Hepatocyte (in vitro differentiated cells): ENCODE measurements around the gene SBK3. TPM values are rescaled to one million over a fixed set of nuclear protein-coding genes. Genes with fewer than 3 reads are reported as not detected.

Experiments
- DNase-seq: peaks from one replicate; pipeline ENCODE4 v3.0.0-alpha.2; 2016; ENCODE audit warnings: low spot score
- H2AFZ ChIP-seq: fragments of 200-600 bp; sonication (generic); 2 replicates; pipeline ENCODE4 v1.6.0; 2016; ENCODE audit warnings: antibody characterized with exemption, mild to moderate bottlenecking
- H3K27ac ChIP-seq: fragments of 200-600 bp; sonication (generic); 2 replicates; pipeline ENCODE4 v1.5.1; 2016; ENCODE audit warnings: mild to moderate bottlenecking
- H3K27me3 ChIP-seq: fragments of 200-600 bp; sonication (generic); 2 replicates; pipeline ENCODE4 v1.6.1; 2016
- H3K36me3 ChIP-seq: fragments of 200-600 bp; sonication (generic); replicated peaks from 2 replicates; pipeline ENCODE4 v1.5.1; 2016; ENCODE audit warnings: low read depth; ENCODE audit not compliant: insufficient read depth
- H3K4me1 ChIP-seq: fragments of 200-600 bp; sonication (generic); 2 replicates; pipeline ENCODE4 v1.5.1; 2016; ENCODE audit warnings: mild to moderate bottlenecking, moderate library complexity; ENCODE audit not compliant: insufficient read depth
- H3K4me2 ChIP-seq: fragments of 200-600 bp; sonication (generic); 2 replicates; pipeline ENCODE4 v1.6.0; 2016
- H3K4me3 ChIP-seq: fragments of 200-600 bp; sonication (generic); 2 replicates; pipeline ENCODE4 v1.5.1; 2016; ENCODE audit warnings: mild to moderate bottlenecking
- H3K79me2 ChIP-seq: fragments of 200-600 bp; sonication (generic); 2 replicates; pipeline ENCODE4 v1.6.0; 2017; ENCODE audit warnings: mild to moderate bottlenecking
- H3K9me2 ChIP-seq: fragments of 200-600 bp; sonication (generic); replicated peaks from 2 replicates; pipeline ENCODE4 v1.6.0; 2017; ENCODE audit warnings: mild to moderate bottlenecking; ENCODE audit not compliant: insufficient read depth
- H3K9me3 ChIP-seq: fragments of 200-600 bp; sonication (generic); 2 replicates; pipeline ENCODE4 v1.5.1; 2016; ENCODE audit warnings: low read depth, mild to moderate bottlenecking
- H4K20me1 ChIP-seq: fragments of 200-600 bp; sonication (generic); 2 replicates; pipeline ENCODE4 v1.6.0; 2016; ENCODE audit warnings: mild to moderate bottlenecking; ENCODE audit not compliant: insufficient read depth, poor library complexity, severe bottlenecking
- EZH2 ChIP-seq: fragments of 200-600 bp; sonication (generic); IDR thresholded peaks from 2 replicates; pipeline ENCODE4 v1.6.1; 2016; ENCODE audit warnings: antibody characterized with exemption, mild to moderate bottlenecking, borderline replicate concordance
- EZH2phosphoT487 ChIP-seq: fragments of 200-600 bp; sonication (generic); IDR thresholded peaks from one replicate; pipeline ENCODE4 v1.6.1; 2018; ENCODE audit warnings: antibody characterized with exemption, mild to moderate bottlenecking, low read depth, moderate library complexity; ENCODE audit not compliant: unreplicated experiment, severe bottlenecking
- WGBS: methylation state at CpG from one replicate; pipeline ENCODE4 v1.1.6; 2016; ENCODE audit warnings: low lambda C conversion rate; ENCODE audit errors: missing lambda C conversion rate; 5-methylcytosine and 5-hydroxymethylcytosine counted together
- polyA plus RNA-seq: library from polyadenylated mRNA; unstranded; fragments of >200 nt; fragmentation: Nextera tagmentation; extraction: Ambion mirVana; gene quantifications from 2 replicates; pipeline ENCODE4 v1.2.1, GENCODE V29; 2016
- total RNA-seq: library from RNA; depleted of rRNA; stranded (reverse); fragments of >200 nt; gene quantifications from 2 replicates; pipeline ENCODE4 v1.2.3, GENCODE V29; 2014
- TF ChIP-seq, protein P1 (sequence below): fragments of 200-600 bp; sonication (generic); IDR thresholded peaks from 2 replicates; pipeline ENCODE4 v1.5.1; 2016; ENCODE audit warnings: antibody characterized with exemption, mild to moderate bottlenecking; ENCODE audit not compliant: poor library complexity

SBK3 gene
- total and polyA plus RNA-seq, 2 experiments from 2014 or later = 0.57 TPM; not detected in 1

DNA sequence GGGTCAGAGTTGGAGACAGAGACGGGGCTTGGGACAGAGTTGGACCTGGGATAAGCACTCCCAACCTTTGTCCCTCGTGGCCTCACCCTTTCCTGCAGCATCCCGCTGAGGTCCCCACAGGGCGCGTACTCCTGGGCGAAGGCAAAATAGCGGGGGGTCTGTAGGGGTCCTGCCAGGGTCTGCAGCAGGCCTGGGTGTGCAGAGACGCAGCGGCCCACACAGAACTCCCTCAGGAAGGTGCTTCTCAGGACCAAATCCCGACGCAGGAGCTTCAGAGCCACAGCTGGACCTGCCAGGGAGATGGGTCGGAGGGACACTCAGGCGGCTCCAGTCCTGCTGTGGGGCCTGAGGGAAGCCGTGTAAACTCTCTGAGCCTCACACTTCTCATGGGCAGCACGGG, 1.3 kb downstream of the SBK3 start:
- Histone ChIP-seq H3K9me2 (no peaks in the 10 kb centered on the region), H4K20me1 (no peaks in the 10 kb centered on the region)
- no peak for TF ChIP-seq EZH2
- TF ChIP-seq, protein P1, sequence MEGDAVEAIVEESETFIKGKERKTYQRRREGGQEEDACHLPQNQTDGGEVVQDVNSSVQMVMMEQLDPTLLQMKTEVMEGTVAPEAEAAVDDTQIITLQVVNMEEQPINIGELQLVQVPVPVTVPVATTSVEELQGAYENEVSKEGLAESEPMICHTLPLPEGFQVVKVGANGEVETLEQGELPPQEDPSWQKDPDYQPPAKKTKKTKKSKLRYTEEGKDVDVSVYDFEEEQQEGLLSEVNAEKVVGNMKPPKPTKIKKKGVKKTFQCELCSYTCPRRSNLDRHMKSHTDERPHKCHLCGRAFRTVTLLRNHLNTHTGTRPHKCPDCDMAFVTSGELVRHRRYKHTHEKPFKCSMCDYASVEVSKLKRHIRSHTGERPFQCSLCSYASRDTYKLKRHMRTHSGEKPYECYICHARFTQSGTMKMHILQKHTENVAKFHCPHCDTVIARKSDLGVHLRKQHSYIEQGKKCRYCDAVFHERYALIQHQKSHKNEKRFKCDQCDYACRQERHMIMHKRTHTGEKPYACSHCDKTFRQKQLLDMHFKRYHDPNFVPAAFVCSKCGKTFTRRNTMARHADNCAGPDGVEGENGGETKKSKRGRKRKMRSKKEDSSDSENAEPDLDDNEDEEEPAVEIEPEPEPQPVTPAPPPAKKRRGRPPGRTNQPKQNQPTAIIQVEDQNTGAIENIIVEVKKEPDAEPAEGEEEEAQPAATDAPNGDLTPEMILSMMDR = no peak
- TF ChIP-seq EZH2phosphoT487 = no peak

DNA sequence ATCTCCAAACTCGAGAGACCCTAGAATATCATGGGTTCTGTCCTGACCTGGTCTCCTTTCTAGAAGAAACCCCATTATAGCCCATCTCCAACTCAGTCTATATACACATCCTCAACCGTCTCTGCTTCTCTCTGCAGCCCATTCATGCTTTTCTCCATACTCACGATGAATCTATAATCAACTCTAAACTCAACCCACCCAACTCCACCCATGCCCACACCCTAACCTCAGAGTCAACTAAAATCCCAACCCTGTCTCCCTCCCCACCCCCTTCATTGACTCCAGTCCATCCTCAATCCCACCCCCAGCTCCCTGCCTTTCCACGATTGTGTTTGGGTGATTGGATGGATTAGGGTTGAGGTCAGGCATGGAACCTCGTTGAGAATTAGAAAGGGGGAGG, 1.8 kb downstream of the SBK3 start:
- Histone ChIP-seq H3K4me1 (no peaks in the 10 kb centered on the region), H3K27ac (no peak overlapping the region), H2AFZ (no peak overlapping the region), H3K4me3 (no peak overlapping the region), H3K79me2 (no peaks in the 10 kb centered on the region), H4K20me1 (no peaks in the 10 kb centered on the region), H3K36me3 (no peaks in the 10 kb centered on the region), H3K27me3 (no peaks in the 10 kb centered on the region), H3K4me2 (no peak overlapping the region), H3K9me3 (no peaks in the 10 kb centered on the region), H3K9me2 (no peaks in the 10 kb centered on the region)
- TF ChIP-seq EZH2 = no peak
- TF ChIP-seq EZH2phosphoT487 = no peak
- TF ChIP-seq, protein P1 = no peak
- 79% methylated on average over 5 of the region's 5 CpGs for WGBS
- DNase-seq = no peak

More for the DNA sequence above, 1.3 kb downstream of the SBK3 start:
- no peaks in the 10 kb centered on the region for H3K4me1 ChIP-seq
- no peak overlapping the region for H3K27ac ChIP-seq
- no peaks in the 10 kb centered on the region for H3K9me3 ChIP-seq
- WGBS = 91% methylated on average over 15 of the region's 15 CpGs
- H3K27me3 ChIP-seq = no peaks in the 10 kb centered on the region
- no peaks in the 10 kb centered on the region for H3K79me2 ChIP-seq
- DNase-seq = no peak
- H3K4me2 ChIP-seq = no peak overlapping the region
- H3K36me3 ChIP-seq = no peaks in the 10 kb centered on the region
- H3K4me3 ChIP-seq = no peak overlapping the region
- H2AFZ ChIP-seq = no peak overlapping the region

DNA sequence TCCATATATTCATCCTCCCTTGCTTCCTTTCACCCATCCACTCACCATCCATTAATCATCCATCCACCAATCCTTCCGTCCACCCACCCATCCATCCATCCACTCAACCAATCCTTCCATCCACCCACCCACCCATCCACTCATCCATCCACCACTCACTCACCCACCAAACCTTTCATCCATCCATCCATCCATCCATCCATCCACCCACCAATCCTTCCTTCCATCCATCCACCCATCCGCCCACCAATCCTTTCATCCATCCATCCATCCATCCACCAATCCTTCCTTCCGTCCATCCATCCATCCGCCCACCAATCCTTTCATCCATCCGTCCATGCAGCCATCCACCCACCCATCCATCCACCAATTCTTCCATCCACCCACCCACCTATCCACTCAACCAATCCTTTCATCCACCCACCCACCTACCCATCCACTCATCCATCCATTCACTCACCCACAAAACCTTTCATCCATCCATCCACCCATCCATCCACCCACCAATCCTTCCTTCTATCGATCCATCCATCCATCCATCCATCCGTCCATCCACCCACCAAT, 3.0 kb downstream of the SBK3 start:
- no peak for DNase-seq
- 95% methylated on average over 5 of the region's 7 CpGs for WGBS
- Histone ChIP-seq H2AFZ (no peak overlapping the region), H3K79me2 (no peaks in the 10 kb centered on the region), H4K20me1 (no peaks in the 10 kb centered on the region), H3K27ac (no peak overlapping the region), H3K36me3 (no peaks in the 10 kb centered on the region), H3K4me1 (no peaks in the 10 kb centered on the region), H3K9me2 (no peaks in the 10 kb centered on the region), H3K9me3 (no peaks in the 10 kb centered on the region), H3K27me3 (no peaks in the 10 kb centered on the region), H3K4me3 (no peak overlapping the region), H3K4me2 (no peak overlapping the region)
- no peak for TF ChIP-seq EZH2phosphoT487
- TF ChIP-seq EZH2 = no peak
- TF ChIP-seq, protein P1 = no peak

DNA sequence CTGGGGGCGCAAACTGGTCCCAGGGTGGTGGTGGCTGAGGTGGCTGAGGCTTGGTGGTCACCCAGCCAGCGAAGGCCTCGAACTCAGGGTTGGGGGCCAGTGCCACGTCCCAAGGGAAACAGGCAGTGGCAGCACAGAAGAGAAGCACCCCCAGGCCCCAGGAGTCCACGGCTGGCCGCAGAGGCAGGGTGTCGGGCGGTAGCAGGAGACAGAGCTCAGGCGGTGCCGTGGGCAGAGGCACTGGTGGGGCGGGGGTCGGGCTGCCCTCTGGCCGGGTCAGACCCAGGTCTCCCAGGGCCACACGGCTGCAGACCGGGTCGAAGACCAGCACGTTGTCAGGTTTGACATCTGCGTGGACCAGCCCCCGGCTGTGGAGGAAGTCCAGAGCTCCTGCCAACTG, 4.3 kb downstream of the SBK3 start:
- TF ChIP-seq EZH2 (no peak), EZH2phosphoT487 (no peak)
- TF ChIP-seq, protein P1 = no peak
- 85% methylated on average over 19 of the region's 19 CpGs for WGBS
- Histone ChIP-seq H3K27me3 (no peaks in the 10 kb centered on the region), H3K79me2 (no peaks in the 10 kb centered on the region), H3K27ac (no peak overlapping the region), H3K4me3 (no peak overlapping the region), H3K36me3 (no peaks in the 10 kb centered on the region), H4K20me1 (no peaks in the 10 kb centered on the region), H3K4me2 (no peak overlapping the region), H3K9me2 (no peaks in the 10 kb centered on the region), H3K9me3 (no peaks in the 10 kb centered on the region), H3K4me1 (no peaks in the 10 kb centered on the region), H2AFZ (no peak overlapping the region)
- DNase-seq = no peak
